K562 (cell line): ENCODE results near the gene DERL3. TPM values are rescaled to one million over a fixed set of nuclear protein-coding genes. Genes with fewer than 3 reads are reported as not detected.

Source experiments
- ATAC-seq: fragments of 200-7000 bp; cut with Tn5 transposase; 3 replicates; pipeline ENCODE4 v1.9.1; 2020; ENCODE audit warnings: moderate library complexity
- BruUV-seq: library from RNA; stranded (reverse); fragments of 400-500 nt; replicated peaks from 2 replicates; lab custom pipeline; 2021; lab: Mats Ljungman, UMichigan
- CTCF ChIA-PET: fragments of 300-600 bp; formaldehyde crosslinking; extraction: SDS; loops from one replicate; lab custom pipeline; 2021; ENCODE audit warnings: low intra/inter-chr PET ratio; lab: Yijun Ruan, JAX
- POLR2A ChIA-PET: fragments of 300-600, 350-650 bp; sonication (Branson Sonifier 250); formaldehyde crosslinking; extraction: SDS; loops from one replicate; lab custom pipeline; 2021; ENCODE audit warnings: antibody characterized with exemption, inconsistent platforms; lab: Yijun Ruan, JAX
- DNase-seq, 4 experiments: peaks; one replicate each; pipeline versions ENCODE4 v3.0.0 to v3.0.0-alpha.2; 2011 to 2018; ENCODE audit warnings: low spot score in 3 of 4, mixed read lengths in 3 of 4; ENCODE audit errors: extremely low read depth in 1 of 4
- FAIRE-seq: peaks from 2 replicates; lab custom pipeline; 2011; peaks lifted over from hg19 to GRCh38; lab: Jason Lieb, UNC
- H2AFZ ChIP-seq: 2 replicates; pipeline ENCODE4 v1.6.0; 2011; ENCODE audit warnings: low read depth, low read length, control low read depth, inconsistent platforms
- H3K27ac ChIP-seq: fragments of 200-600 bp; 3 replicates; pipeline ENCODE4 v1.8.0; 2011; ENCODE audit warnings: low read depth, mild to moderate bottlenecking, control low read depth, inconsistent platforms, low read length, moderate library complexity, mixed read lengths; ENCODE audit errors: extremely low read depth
- H3K27me3 ChIP-seq, 2 experiments: fragments of 300-600 bp in 1 of 2; 2 replicates in 1 of 2; 3 replicates in 1 of 2; pipeline versions ENCODE4 v1.6.0 to v1.8.0; 2011; ENCODE audit warnings: inconsistent platforms in 2 of 2, low read length in 2 of 2, mild to moderate bottlenecking in 1 of 2, mixed read lengths in 1 of 2, moderate library complexity in 1 of 2; ENCODE audit not compliant: control insufficient read depth in 2 of 2, insufficient read depth in 2 of 2
- H3K36me3 ChIP-seq: fragments of 300-600 bp; 3 replicates; pipeline ENCODE4 v1.8.0; 2011; ENCODE audit warnings: mild to moderate bottlenecking, low read length, inconsistent platforms; ENCODE audit not compliant: control insufficient read depth, insufficient read depth
- H3K4me1 ChIP-seq, 2 experiments: fragments of 200-600 bp in 1 of 2; replicated peaks in 1 of 2; 2 replicates in 1 of 2; 3 replicates in 1 of 2; pipeline versions ENCODE4 v1.5.1 to v1.8.0; 2011; ENCODE audit warnings: inconsistent platforms in 2 of 2, low read length in 2 of 2, mild to moderate bottlenecking in 1 of 2, mixed read lengths in 1 of 2, moderate library complexity in 1 of 2; ENCODE audit not compliant: control insufficient read depth in 2 of 2, insufficient read depth in 2 of 2
- H3K4me2 ChIP-seq: 2 replicates; pipeline ENCODE4 v1.6.1; 2011; ENCODE audit warnings: low read length, control low read depth, inconsistent platforms, mixed read lengths; ENCODE audit not compliant: insufficient read depth
- H3K4me3 ChIP-seq: fragments of 200-600 bp; sonication (generic), shearing (Covaris generic); 2 replicates; pipeline ENCODE4 v1.5.1; 2016; ENCODE audit warnings: control low read depth, inconsistent platforms
- H3K79me2 ChIP-seq: fragments of 200-600 bp; 3 replicates; pipeline ENCODE4 v1.8.0; 2011; ENCODE audit warnings: low read length, inconsistent platforms; ENCODE audit not compliant: control insufficient read depth, insufficient read depth
- H3K9ac ChIP-seq, 2 experiments: 2 replicates each; pipeline versions ENCODE4 v1.6.0 to v1.6.1; 2011; ENCODE audit warnings: low read depth in 2 of 2, low read length in 2 of 2, control low read depth in 1 of 2, inconsistent platforms in 1 of 2, mild to moderate bottlenecking in 1 of 2, mixed read lengths in 1 of 2; ENCODE audit not compliant: insufficient read depth in 1 of 2
- H3K9me1 ChIP-seq: one replicate; pipeline ENCODE4 v1.6.0; 2011; ENCODE audit warnings: inconsistent platforms, mild to moderate bottlenecking, low read length, moderate library complexity; ENCODE audit not compliant: control insufficient read depth, insufficient read depth
- H3K9me3 ChIP-seq: replicated peaks from 2 replicates; pipeline ENCODE4 v1.5.1; 2011; ENCODE audit warnings: low read depth, low read length, inconsistent platforms; ENCODE audit not compliant: control insufficient read depth, insufficient read depth
- H4K20me1 ChIP-seq: replicated peaks from 2 replicates; pipeline ENCODE4 v1.6.1; 2011; ENCODE audit warnings: low read length, inconsistent platforms, mixed read lengths; ENCODE audit not compliant: control insufficient read depth, insufficient read depth
- BCLAF1 ChIP-seq, 2 experiments: fragments of 450-650 bp in 1 of 2; IDR thresholded peaks; 2 replicates each; pipeline ENCODE4 v1.6.1; 2011 to 2017; ENCODE audit warnings: low read depth in 2 of 2, antibody characterized with exemption in 1 of 2, borderline replicate concordance in 1 of 2, low read length in 1 of 2, mild to moderate bottlenecking in 1 of 2, mixed read lengths in 1 of 2; ENCODE audit not compliant: control insufficient read depth in 1 of 2
- HDAC1 ChIP-seq, 2 experiments: fragments of 450-650 bp; IDR thresholded peaks; 2 replicates each; pipeline ENCODE4 v1.6.1; 2016 to 2017; ENCODE audit warnings: inconsistent platforms in 1 of 2, mild to moderate bottlenecking in 1 of 2, moderate library complexity in 1 of 2
- KLF16 ChIP-seq: IDR thresholded peaks from 2 replicates; pipeline ENCODE4 v1.6.1; 2016; ENCODE audit warnings: antibody characterized with exemption
- RHOXF2B ChIP-seq: fragments of 250-450 bp; sonication (Bioruptor Pico); conservative IDR thresholded peaks from 2 replicates; pipeline ENCODE4 v1.5.1; 2021
- ZNF318 ChIP-seq, 2 experiments: fragments of 450-650 bp; IDR thresholded peaks; 2 replicates each; pipeline ENCODE4 v1.6.1; 2016; ENCODE audit warnings: mild to moderate bottlenecking in 2 of 2, borderline replicate concordance in 1 of 2, low read depth in 1 of 2, moderate library complexity in 1 of 2
- ZSCAN32 ChIP-seq: fragments of 450-650 bp; formaldehyde crosslinking; IDR thresholded peaks from 2 replicates; pipeline ENCODE4 v1.4.0; 2020; ENCODE audit warnings: mild to moderate bottlenecking, moderate library complexity
- WGBS: fragments of 100-300 bp; shearing (Covaris generic); methylation state at CpG from one replicate; pipeline ENCODE4 v1.1.6; 2016; ENCODE audit warnings: low coverage, mixed read lengths; ENCODE audit not compliant: insufficient coverage; ENCODE audit errors: missing lambda C conversion rate; 5-methylcytosine and 5-hydroxymethylcytosine counted together
- in situ Hi-C: fragments of 300-500 bp; cut with MboI; formaldehyde crosslinking; loops from 4 replicates; pipeline ENCODE4 v1.15.0; 2018; ENCODE audit warnings: inconsistent platforms, mixed read lengths
- intact Hi-C: fragments of 100-400 bp; cut with micrococcal nuclease; formaldehyde crosslinking; loops from 2 replicates; pipeline ENCODE4 v1.14.2; 2022
- polyA plus RNA-seq, 8 experiments: library from polyadenylated mRNA; depleted of rRNA in 4 of 8; stranded (reverse) in 5 of 8; unstranded in 3 of 8; fragments of >200 nt; fragmentation: Nextera tagmentation in 2 of 8; fragmentation: Illumina TruSeq in 1 of 8; extraction: Ambion mirVana in 2 of 8; extraction: Trizol in 1 of 8; gene quantifications; 2 replicates each; pipeline versions ENCODE4 v1.2.1 to v1.2.3, GENCODE V29; 2011 to 2014; ENCODE audit warnings: inconsistent platforms in 1 of 8, missing spikeins in 1 of 8
- total RNA-seq, 7 experiments: library from RNA; depleted of rRNA in 6 of 7; stranded (reverse); fragments of >200 nt in 6 of 7; fragmentation: Illumina TruSeq in 2 of 7; extraction: Trizol in 2 of 7; gene quantifications; 2 replicates each; pipeline versions ENCODE4 v1.2.1 to v1.2.3, GENCODE V29; 2011 to 2021; ENCODE audit warnings: low replicate concordance in 1 of 7

DERL3 gene
- total and polyA plus RNA-seq, 9 of the 15 experiments (the other 6 are each of a cell fraction or from before 2014, with no cell fraction given): 1.3 to 12.4 (median 4.8) TPM

- WGBS: 34% methylated on average over 6 of the region's 7 CpGs
- no peak for ATAC-seq
- Histone ChIP-seq H4K20me1 (no peaks in the 10 kb centered on the region), H3K79me2 (no peaks in the 10 kb centered on the region), H3K4me1 (peaks cover 0 to 5% of the 10 kb centered on the region in 2 experiments; a peak in 2 of 5 replicates), H3K27ac (no peak overlapping the region), H3K27me3 (no peaks in the 10 kb centered on the region), H3K4me2 (no peak overlapping the region), H3K9me3 (no peaks in the 10 kb centered on the region), H2AFZ (no peak overlapping the region), H3K9ac (no peak overlapping the region), H3K36me3 (no peaks in the 10 kb centered on the region), H3K4me3 (no peak overlapping the region), H3K9me1 (no peaks in the 10 kb centered on the region)
- intact Hi-C loops (no loop called here), in situ Hi-C loops (no loop called here)
- DNase-seq: peak in 2 of 4 experiments; percentile 13 to 23
- no peak for FAIRE-seq
- BruUV-seq: no TSS peak
- CTCF ChIA-PET: no interaction called here
- POLR2A ChIA-PET: interaction anchor here (1.5 kb wide), 1 partner anchor 16 kb away, joined by 3 read pairs; the partner anchor contains the start of gene MIF
- peak; percentile 76; the same call in 1 of the 2 replicates for TF ChIP-seq KLF16
- TF ChIP-seq ZNF318 (IDR thresholded peaks at IDR 0.05; ENCODE audit: borderline replicate concordance in 1 of 2, low read depth in 1 of 2): no peak
- TF ChIP-seq HDAC1 (IDR thresholded peaks at IDR 0.05): no peak
- no peak for TF ChIP-seq RHOXF2B (CRISPR knock-in tag)
- TF ChIP-seq ZSCAN32 (CRISPR knock-in tag): no peak
- TF ChIP-seq BCLAF1 (IDR thresholded peaks at IDR 0.05; ENCODE audit: borderline replicate concordance in 1 of 2, control insufficient read depth in 1 of 2, low read depth in 2 of 2, low read length in 1 of 2): no peak
Observed at GRCh38 chr22:23878219-23878618, 39.4 kb upstream of the DERL3 start.
